Activated effector memory CD4-positive, alpha-beta T cell treated with Interleukin-2 at 50 U/mL for 16 hours (primary cell): ENCODE results near the gene MYRF.

Experiments used
- DNase-seq: peaks from one replicate; pipeline ENCODE4 v3.0.0-alpha.2; 2020

Gene MYRF

GRCh38 chr11:61752117-61752924 is at the start of gene MYRF:
Gene MYRF, plus strand, starts transcription at chr11:61752636. Its CDS starts 109 bp downstream, at chr11:61752745.
- peak; percentile 45 for DNase-seq

DNA sequence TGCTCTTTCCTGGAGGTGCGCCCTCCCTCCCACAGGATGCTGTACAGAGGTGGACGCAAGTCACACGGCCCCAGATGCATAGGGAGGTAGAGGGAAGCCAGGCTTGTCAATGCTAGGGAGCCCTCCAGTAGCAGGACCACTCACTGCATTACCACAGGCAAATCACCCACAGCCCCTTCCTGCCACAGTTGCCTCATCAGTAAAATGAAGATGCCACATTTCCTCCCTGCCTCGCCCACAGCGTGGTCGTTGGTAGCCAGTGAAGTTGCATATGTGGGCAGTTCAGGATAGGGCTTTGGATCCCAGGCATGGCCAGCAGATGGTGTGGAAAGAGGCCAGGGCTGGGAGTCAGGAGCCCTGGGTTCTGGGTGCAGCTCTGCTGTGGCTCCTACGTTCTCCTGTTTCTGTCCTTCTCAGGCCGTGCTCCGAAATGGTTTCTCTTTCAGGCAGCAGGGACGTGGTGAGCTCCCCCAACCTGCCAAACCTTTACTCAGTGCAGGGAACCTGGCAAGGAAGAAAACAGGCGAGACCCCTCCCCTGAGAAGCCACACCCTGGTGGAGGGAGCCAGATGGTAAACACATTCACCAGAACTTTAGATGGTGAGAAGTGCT is 49.6 kb upstream of the MYRF start:
- DNase-seq, result no peak

DNA sequence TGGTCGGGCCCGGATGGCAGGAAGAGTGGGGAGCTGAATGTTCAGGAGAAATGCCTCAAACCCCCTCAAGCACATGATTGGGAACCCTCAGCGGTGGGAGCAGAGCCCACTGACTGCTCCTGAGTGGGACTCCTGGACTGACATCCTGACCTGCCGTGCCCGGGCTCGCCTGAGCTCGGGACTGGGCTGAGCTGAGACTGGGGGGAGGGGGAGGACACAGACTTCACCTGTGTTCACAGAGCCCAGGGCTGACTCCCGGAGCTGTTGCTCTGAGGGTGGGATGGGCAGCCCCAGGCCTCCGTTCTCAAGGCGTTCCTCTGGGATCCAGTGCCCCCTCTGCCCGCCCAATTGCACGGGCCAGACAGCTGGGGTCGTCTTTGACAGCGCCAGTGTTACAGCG is 47.6 kb upstream of the MYRF start:
- no peak for DNase-seq

DNA sequence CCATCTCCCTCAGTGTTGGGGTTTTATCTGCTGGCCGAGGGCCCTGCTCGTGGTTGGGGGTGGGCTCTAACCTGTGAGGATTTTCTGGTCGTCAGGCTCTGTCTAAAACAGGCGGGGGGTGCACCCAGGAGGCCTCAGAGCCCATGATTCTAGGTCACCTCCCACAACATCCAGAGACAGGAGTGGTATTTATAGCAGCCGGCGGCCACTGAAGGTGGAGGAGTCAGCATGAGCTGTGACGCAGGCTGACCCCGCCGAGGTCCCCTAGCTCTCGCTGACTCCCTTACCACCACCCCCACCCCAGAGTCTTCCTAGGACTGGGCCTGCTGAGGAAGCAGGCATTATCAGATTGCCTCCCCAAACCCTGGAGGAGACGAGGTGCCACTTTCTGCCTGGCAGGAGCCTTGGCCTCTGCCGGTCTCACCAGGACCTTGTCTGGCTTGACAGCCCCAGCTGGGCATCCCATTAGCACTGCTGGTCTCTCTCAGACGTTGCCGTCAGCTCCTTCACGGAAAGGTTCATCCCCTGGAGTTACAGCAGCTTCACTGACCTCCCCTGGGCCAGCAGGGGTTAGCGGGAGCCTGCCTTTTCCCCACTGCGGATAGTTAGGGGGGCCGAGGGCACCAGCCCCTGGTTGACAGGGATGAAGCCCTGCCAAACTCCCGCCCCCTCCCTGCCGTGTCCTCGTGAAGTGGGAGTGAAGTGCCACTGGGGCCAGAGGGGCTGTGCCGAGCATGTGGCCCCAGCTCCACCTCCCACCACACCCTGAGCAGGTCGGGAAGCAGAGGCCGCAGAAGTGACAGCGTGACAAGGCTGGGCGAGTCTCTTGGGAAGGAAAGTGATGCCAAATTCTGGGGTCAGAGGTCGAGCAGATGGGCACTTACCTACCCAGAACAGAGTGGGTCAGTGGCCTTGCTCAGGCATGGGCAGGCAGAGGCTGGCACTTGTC is 45.7 kb upstream of the MYRF start:
- DNase-seq, result no peak

- DNase-seq, result no peak
Observed at GRCh38 chr11:61707574-61707973, 44.9 kb upstream of the MYRF start.

DNA sequence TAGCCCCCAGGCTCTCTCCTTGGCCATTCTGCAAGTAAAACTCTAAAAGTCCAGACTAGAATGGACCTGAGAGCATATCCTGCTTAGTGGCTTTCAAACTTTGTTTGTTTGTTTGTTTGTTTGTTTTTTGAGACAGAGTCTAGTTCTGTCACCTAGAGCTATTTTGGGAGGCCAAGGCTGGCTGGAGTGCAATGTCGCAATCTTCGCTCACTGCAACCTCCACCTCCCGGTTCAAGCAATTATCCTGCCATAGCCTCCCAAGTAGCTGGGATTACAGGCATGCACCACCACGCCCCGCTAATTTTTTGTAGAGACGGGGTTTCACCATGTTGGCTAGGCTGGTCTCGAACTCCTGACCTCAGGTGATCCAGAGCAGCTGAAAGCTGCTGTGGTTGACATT is 43.3 kb upstream of the MYRF start:
- DNase-seq, result no peak

DNA sequence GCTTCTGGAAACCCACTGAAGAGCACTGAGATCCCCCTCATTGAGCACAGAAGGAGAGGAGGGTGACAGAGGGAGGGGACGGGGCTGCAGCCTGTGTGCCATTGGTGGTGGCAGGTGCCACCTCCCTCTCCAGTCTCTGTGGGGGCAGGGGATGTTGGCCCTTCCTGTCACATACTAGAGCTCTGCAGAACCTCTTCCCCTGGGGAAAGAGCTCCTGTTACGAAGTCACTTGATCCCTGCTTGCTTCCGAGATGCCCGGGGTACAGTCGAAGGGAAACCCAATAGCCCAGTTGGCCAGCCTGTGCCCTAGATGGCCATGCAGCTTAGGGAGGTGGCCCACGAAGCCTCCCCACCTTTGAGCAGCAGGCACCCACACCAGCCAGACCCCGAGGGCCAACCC is 42.9 kb upstream of the MYRF start:
- DNase-seq, result no peak

DNA sequence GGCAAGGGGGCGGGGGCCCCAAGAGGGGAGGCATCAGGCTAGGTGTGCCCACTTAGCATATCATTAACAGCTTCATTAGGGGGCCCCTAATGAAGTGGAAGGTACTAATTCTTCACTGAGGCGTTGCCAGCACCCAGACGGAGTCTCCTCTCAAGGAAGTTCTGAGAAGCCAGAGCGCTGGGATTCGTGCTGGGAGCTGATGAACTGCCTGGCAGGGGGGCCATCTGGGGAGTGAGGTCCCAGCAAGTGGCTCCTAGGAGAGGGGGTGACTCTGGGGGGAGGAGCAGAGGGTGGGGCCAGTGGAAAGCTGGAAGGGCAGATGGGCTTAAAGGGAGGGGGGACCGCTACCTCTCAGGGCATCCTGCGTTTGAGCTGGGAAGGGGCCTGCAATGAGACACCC is 42.4 kb upstream of the MYRF start:
- no peak for DNase-seq

DNA sequence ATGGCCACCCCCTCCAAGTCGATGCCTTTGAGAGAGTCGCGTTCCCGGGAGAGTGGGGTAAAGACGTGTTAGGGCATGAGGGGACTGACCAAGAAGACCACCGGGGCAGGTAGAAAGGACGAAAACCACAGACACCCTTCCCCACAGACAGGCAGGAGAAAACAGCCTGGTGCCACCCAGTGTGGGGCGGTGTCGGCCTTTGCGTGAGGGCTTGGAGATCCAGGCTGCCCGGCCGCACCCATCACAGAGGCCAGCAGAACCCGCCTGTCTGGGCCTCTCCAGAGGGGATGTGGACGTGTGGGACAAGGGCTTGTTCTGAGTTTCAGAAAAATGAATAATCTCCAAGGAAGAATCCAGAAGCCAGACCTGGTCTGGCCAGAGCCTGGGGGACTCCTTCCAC is 41.4 kb upstream of the MYRF start:
- DNase-seq, result no peak

DNA sequence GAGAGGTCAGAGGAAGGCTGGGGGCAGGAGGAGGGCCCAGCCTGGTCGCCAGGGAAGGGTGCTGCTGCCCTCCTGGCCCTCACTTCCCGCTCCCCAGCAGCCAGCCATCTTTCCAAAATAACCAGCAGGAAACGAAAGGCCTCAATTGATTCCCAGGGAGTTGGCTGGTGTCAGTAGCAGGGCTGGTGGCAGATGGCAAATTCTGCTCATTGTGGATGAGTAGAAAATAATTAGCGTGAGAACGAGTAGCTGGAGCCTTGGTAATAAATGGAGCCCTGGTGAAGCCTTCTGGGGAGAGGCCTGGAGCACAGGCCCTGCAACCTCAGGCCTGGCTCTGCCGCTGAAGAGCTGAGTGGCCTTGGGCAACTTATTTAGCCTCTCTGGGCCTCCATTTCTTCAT is 40.9 kb upstream of the MYRF start:
- no peak for DNase-seq

- no peak for DNase-seq
Observed at GRCh38 chr11:61712314-61712713, 40.1 kb upstream of the MYRF start.

GRCh38 chr11:61712846-61713245 is 39.6 kb upstream of the MYRF start:
- no peak for DNase-seq

- DNase-seq, result no peak
Observed at GRCh38 chr11:61713464-61713863, 39.0 kb upstream of the MYRF start.

GRCh38 chr11:61713906-61714305 is 38.5 kb upstream of the MYRF start:
- DNase-seq, result no peak

GRCh38 chr11:61714316-61714715 is 38.1 kb upstream of the MYRF start:
- no peak for DNase-seq

DNA sequence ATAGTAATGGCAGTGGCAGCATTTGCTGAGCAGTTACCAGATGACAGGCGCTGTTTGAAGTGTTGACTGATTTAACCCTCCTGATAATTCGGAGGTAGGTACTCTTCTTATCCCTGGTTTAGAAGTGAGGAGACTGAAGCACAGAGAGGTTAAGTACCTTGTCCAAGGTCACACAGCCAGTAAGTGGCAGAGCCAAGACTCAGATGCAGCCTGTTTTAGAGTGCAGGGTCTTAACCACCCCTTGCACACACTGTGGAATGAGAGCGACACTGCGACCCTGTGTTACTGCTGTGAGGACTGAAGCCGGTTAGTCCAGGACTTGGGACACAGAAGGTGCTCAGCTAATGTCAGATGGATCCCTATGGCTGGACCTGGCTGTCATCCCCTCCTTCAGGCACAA is 37.5 kb upstream of the MYRF start:
- DNase-seq, result no peak

GRCh38 chr11:61715867-61716266 is 36.6 kb upstream of the MYRF start:
- no peak for DNase-seq

GRCh38 chr11:61716478-61717285 is 35.8 kb upstream of the MYRF start:
- no peak for DNase-seq

- no peak for DNase-seq
Observed at GRCh38 chr11:61717286-61718033, 35.0 kb upstream of the MYRF start.

- no peak for DNase-seq
Observed at GRCh38 chr11:61718046-61718531, 34.3 kb upstream of the MYRF start.

DNA sequence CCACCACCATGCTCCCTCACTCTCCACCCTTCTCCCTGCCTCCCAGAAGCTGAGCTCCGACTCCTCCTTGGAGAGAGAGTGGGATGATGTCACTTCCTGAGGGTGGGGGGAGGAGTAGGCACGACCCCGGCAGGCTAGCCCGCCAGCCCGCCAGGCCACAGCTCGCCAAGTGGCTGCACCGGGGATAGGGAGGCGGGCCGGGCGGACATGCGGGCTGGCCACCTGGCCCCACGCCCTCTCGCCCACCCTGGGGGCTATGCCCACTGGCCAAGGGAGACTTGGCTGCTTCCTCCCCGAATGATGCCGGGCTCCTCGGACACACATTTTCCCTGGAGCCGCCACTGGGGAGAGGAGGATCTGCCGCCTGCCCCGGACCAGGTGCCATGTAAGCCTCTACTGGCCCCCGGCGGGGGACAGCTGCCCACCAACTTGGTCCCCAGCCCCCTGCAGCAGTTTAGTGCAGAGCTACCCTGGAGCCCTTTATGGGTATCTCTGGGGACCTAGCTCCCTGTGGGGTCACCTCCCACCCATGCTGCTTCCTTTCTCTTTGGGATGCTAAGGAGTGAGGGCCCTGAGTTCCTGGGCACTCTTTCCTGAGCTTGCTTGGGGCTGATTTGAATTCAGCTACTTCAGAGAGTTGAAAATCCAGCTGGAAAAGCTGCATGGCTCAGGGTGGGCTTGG is 33.7 kb upstream of the MYRF start:
- no peak for DNase-seq
